Activated CD4-positive, CD25-positive, alpha-beta regulatory T cell treated with anti-CD3 and anti-CD28 coated beads, Interleukin-2, amount 50 U/mL, for 72 hours (primary cell): ENCODE data around the gene PPP6R3.
"Not testable (repeated sequence)": the region's sequence is repeated elsewhere in the genome, so short reads cannot be mapped to it uniquely, and the experiment has no call there.

Source experiments
- DNase-seq: peaks from one replicate; pipeline ENCODE4 v3.0.0; 2021

Gene PPP6R3

GRCh38 chr11:68436162-68436888 lies 24.2 kb upstream of the PPP6R3 start:
- no peak for DNase-seq

GRCh38 chr11:68436985-68437926 lies 23.3 kb upstream of the PPP6R3 start:
- no peak for DNase-seq

- no peak for DNase-seq
Observed at GRCh38 chr11:68437927-68438657, 22.5 kb upstream of the PPP6R3 start.

GRCh38 chr11:68438658-68439259 lies 21.8 kb upstream of the PPP6R3 start:
- no peak for DNase-seq

- DNase-seq, result no peak
Observed at GRCh38 chr11:68439355-68440065, 21.0 kb upstream of the PPP6R3 start.

- DNase-seq, result no peak
Observed at GRCh38 chr11:68440224-68440623, 20.3 kb upstream of the PPP6R3 start.

GRCh38 chr11:68441466-68442230 lies 18.9 kb upstream of the PPP6R3 start:
- no peak for DNase-seq

- DNase-seq, result no peak
Observed at GRCh38 chr11:68442433-68442832, 18.1 kb upstream of the PPP6R3 start.

GRCh38 chr11:68444566-68444965 lies 16.0 kb upstream of the PPP6R3 start:
- no peak for DNase-seq

- DNase-seq, result no peak
Observed at GRCh38 chr11:68445531-68446035, 15.0 kb upstream of the PPP6R3 start.

- DNase-seq, result no peak
Observed at GRCh38 chr11:68446046-68446725, 14.4 kb upstream of the PPP6R3 start.

GRCh38 chr11:68447015-68447801 lies 13.3 kb upstream of the PPP6R3 start:
- peak; percentile 80 for DNase-seq

- not testable (repeated sequence) for DNase-seq
Observed at GRCh38 chr11:68447914-68448313, 12.6 kb upstream of the PPP6R3 start.

GRCh38 chr11:68448604-68449011 lies 11.9 kb upstream of the PPP6R3 start:
- no peak for DNase-seq

GRCh38 chr11:68449951-68450350 lies 10.6 kb upstream of the PPP6R3 start:
- DNase-seq, result no peak

GRCh38 chr11:68450711-68451110 lies 9.8 kb upstream of the PPP6R3 start:
- DNase-seq, result no peak

GRCh38 chr11:68454767-68455166 lies 5.8 kb upstream of the PPP6R3 start:
- DNase-seq, result no peak

- DNase-seq, result no peak
Observed at GRCh38 chr11:68455485-68455884, 5.1 kb upstream of the PPP6R3 start.

- DNase-seq, result no peak
Observed at GRCh38 chr11:68457216-68457897, 3.2 kb upstream of the PPP6R3 start.
